Activated naive CD8-positive, alpha-beta T cell treated with anti-CD3 and anti-CD28 coated beads for 36 hours (primary cell): ENCODE measurements around the gene MEF2C. TPM values are rescaled to one million over a fixed set of nuclear protein-coding genes. Genes with fewer than 3 reads are reported as not detected.
"Not testable (repeated sequence)": the region's sequence is repeated elsewhere in the genome, so short reads cannot be mapped to it uniquely, and the experiment has no call there.

Experiments used
- DNase-seq: peaks from one replicate; pipeline ENCODE4 v3.0.0; 2021
- H3K27ac Mint-ChIP-seq: one replicate; pipeline ENCODE4 v1.8.0; 2022; ENCODE audit warnings: mild to moderate bottlenecking, moderate library complexity, mixed read lengths
- H3K27me3 Mint-ChIP-seq: one replicate; pipeline ENCODE4 v1.8.0; 2022; ENCODE audit warnings: mild to moderate bottlenecking, mixed read lengths
- H3K36me3 Mint-ChIP-seq: one replicate; pipeline ENCODE4 v1.8.0; 2021; ENCODE audit warnings: mild to moderate bottlenecking, mixed read lengths
- H3K4me1 Mint-ChIP-seq: one replicate; pipeline ENCODE4 v1.8.0; 2021; ENCODE audit warnings: mixed read lengths
- H3K4me3 Mint-ChIP-seq: one replicate; pipeline ENCODE4 v1.8.0; 2022; ENCODE audit warnings: mild to moderate bottlenecking, moderate library complexity, mixed read lengths
- H3K9me3 Mint-ChIP-seq: one replicate; pipeline ENCODE4 v1.8.0; 2022; ENCODE audit warnings: mixed read lengths
- total RNA-seq, 2 experiments: library from RNA; stranded (reverse); gene quantifications; one replicate each; pipeline ENCODE4 v1.2.3, GENCODE V29; 2021

The MEF2C gene
- total RNA-seq, 2 experiments from 2014 or later = 1.5 to 2.1 TPM

DNA sequence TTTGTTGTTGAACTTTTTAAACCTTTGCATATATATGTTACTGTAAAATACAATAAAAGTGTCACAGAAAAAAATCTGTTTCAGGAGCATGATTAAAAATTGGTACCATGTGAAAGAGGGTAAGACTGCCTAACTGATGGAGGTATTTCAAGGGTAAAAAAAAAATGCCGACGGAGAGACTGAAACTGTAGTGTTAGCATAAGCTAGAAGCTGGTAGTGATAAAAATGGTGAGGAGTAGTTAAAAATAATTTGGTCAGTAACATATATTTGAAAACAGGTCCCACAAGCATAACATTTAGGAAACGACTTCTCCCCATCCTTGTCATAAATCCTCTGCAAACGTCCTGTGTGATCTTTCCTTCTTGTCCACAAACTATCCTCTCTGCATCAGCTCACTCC is 64.7 kb downstream of the MEF2C start:
- Mint-ChIP-seq H3K9me3 (no peaks in the 10 kb centered on the region), H3K4me3 (no peak overlapping the region), H3K27me3 (peaks cover 8% of the 10 kb centered on the region), H3K4me1 (no peaks in the 10 kb centered on the region), H3K36me3 (no peaks in the 10 kb centered on the region), H3K27ac (no peak overlapping the region)
- no peak for DNase-seq

- H3K36me3 Mint-ChIP-seq = no peaks in the 10 kb centered on the region
- H3K4me3 Mint-ChIP-seq = no peak overlapping the region
- H3K9me3 Mint-ChIP-seq = no peaks in the 10 kb centered on the region
Observed at GRCh38 chr5:88816195-88816594, 66.8 kb downstream of the MEF2C start.

DNA sequence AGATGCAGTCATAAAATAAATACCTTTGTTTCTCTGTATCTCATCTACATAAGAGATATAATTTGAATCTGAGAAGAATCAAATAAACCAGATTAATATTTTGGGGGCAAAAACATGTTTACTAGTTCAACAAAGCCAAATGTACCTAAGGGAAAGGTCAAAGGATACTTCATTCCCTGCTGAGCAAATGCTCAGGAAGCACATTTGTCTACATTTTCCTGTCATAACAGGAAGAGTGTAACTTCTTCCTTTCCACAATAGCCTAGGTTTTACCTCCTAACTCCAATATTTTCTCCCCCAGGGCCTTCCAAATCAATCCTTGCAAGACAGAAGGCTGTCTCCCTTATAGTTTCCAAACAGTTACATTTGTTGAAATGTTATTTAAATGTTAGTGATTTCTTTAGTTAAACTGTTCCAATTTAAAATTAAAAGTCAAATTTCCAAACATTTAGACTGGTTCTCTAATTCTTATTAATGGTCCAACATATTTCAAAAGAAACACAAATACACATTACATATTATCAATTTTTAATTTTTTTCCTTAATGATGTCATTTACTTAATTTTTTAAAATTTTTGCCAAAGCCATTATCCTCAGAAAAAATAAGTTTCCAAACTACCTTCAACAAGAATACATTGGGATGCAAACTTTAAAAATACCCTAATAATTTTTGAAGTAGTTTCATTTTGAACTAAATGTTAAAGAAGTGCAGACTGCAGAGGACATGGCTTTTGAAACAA is 67.8 kb downstream of the MEF2C start:
- H3K27me3 Mint-ChIP-seq = peaks cover 15% of the 10 kb centered on the region
- H3K4me3 Mint-ChIP-seq = no peak overlapping the region
- H3K27ac Mint-ChIP-seq = no peak overlapping the region
- H3K9me3 Mint-ChIP-seq = no peaks in the 10 kb centered on the region
- DNase-seq = no peak
- no peaks in the 10 kb centered on the region for H3K4me1 Mint-ChIP-seq
- H3K36me3 Mint-ChIP-seq = no peaks in the 10 kb centered on the region

More at GRCh38 chr5:88816195-88816594, 66.8 kb downstream of the MEF2C start:
- H3K4me1 Mint-ChIP-seq = no peaks in the 10 kb centered on the region
- H3K27me3 Mint-ChIP-seq = peaks cover 10% of the 10 kb centered on the region
- H3K27ac Mint-ChIP-seq = no peak overlapping the region
- no peak for DNase-seq

DNA sequence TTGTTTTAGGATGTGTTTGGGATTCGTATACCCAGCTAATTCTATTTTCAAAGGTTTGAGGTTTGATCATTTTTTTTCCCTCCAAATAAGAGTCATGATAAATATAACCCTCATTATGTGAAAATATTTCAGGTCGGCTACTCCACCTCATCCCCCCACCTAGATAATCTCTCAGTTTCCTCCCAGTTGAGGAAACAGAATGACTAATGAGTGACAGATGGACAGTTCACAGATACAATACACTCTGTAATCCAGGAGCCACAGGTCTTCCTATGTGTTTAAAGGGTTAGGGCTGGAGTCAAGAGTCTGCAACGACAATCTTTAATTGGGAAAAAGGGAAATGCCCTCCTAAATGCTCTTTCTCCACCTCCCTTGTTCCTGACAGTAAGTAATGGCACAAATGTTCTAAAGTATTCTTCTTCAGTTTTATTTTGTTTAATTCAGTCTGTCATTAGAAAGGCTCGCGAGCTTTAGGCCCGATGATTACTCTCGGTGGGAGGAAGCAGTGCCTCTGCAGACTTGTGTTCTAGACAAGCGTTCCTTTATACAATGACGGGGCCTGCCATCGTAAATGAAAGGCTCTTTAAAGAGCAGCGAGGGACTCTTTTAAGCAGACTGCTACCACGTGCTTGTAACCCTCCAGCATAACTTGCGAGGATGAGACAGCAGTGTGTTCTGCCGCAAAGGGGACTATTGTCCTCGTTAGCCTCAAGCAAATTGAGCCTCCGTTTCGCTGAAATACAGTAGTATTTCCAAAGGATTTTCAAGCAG is 69.0 kb downstream of the MEF2C start:
- Mint-ChIP-seq H3K27me3 (peaks cover 20% of the 10 kb centered on the region), H3K36me3 (no peaks in the 10 kb centered on the region), H3K4me3 (no peak overlapping the region), H3K27ac (no peak overlapping the region), H3K4me1 (no peaks in the 10 kb centered on the region), H3K9me3 (no peaks in the 10 kb centered on the region)
- no peak for DNase-seq

DNA sequence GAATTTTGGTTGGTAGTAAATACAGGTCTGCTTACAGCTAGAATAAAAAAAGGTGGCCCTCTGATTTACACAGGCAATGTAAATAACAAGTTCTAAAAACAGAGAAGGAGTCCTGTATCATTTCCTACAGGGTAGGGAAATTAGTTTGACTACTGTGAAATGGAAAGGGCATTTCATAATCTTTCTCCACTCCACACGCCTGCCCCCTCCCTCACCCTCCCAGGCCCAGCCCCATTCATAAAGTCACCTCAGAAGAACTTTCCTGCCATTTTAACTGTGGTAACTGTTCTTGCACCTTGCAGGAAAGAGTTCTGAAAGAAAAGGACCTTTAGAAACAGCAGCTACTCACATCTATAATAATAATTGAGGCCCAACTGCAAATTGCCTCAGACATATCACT is 69.7 kb downstream of the MEF2C start:
- no peaks in the 10 kb centered on the region for H3K9me3 Mint-ChIP-seq
- H3K27me3 Mint-ChIP-seq = peaks cover 22% of the 10 kb centered on the region
- no peak for DNase-seq
- H3K36me3 Mint-ChIP-seq = no peaks in the 10 kb centered on the region
- H3K4me3 Mint-ChIP-seq = no peak overlapping the region
- H3K27ac Mint-ChIP-seq = no peak overlapping the region
- H3K4me1 Mint-ChIP-seq = no peaks in the 10 kb centered on the region

GRCh38 chr5:88808153-88808552 is 74.8 kb downstream of the MEF2C start:
- Mint-ChIP-seq H3K4me3 (no peak overlapping the region), H3K4me1 (peaks cover 9% of the 10 kb centered on the region), H3K27ac (no peak overlapping the region), H3K9me3 (no peaks in the 10 kb centered on the region), H3K36me3 (no peaks in the 10 kb centered on the region), H3K27me3 (peaks cover 37% of the 10 kb centered on the region)
- no peak for DNase-seq

- Mint-ChIP-seq H3K27me3 (peaks cover 37% of the 10 kb centered on the region), H3K4me1 (peaks cover 9% of the 10 kb centered on the region), H3K27ac (no peak overlapping the region), H3K9me3 (no peaks in the 10 kb centered on the region), H3K4me3 (no peak overlapping the region), H3K36me3 (no peaks in the 10 kb centered on the region)
- DNase-seq = no peak
Observed at GRCh38 chr5:88807327-88807726, 75.7 kb downstream of the MEF2C start.

GRCh38 chr5:88806338-88806737 is 76.6 kb downstream of the MEF2C start:
- H3K27me3 Mint-ChIP-seq = peaks cover 37% of the 10 kb centered on the region
- no peaks in the 10 kb centered on the region for H3K36me3 Mint-ChIP-seq
- no peak for DNase-seq
- H3K9me3 Mint-ChIP-seq = no peaks in the 10 kb centered on the region
- H3K27ac Mint-ChIP-seq = no peak overlapping the region
- H3K4me3 Mint-ChIP-seq = no peak overlapping the region
- peaks cover 9% of the 10 kb centered on the region for H3K4me1 Mint-ChIP-seq

DNA sequence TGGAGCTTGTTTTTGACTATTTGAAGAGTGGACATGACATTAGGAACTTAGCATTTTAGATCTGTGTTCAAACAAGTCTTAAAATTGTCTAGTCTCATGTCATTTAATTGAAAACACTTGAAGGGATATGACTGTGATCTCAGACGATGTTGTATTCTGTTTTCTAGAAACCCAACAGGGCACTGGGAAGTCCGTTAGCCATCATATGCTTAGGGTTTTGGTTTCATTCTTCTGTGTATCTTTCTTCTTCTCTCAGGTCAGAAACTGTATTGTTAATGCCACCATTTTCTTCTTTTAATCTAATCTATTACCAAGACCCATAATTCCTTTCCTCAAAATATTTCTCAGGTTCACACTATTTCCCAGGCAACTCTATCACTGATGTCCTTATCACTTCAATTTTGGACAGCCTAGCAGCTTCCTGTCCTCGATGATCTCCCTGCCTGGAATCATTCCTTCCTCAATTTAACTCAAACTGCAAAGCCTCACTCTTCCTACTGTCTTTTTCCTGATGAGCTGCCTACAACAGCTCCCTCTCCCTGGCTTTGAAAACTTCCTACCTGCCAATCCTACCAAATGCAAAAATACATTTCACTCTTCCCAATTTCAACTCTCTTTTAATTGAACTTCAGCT is 77.7 kb downstream of the MEF2C start:
- H3K4me1 Mint-ChIP-seq = peaks cover 9% of the 10 kb centered on the region
- H3K4me3 Mint-ChIP-seq = no peak overlapping the region
- DNase-seq = no peak
- H3K27me3 Mint-ChIP-seq = peaks cover 32% of the 10 kb centered on the region
- no peaks in the 10 kb centered on the region for H3K9me3 Mint-ChIP-seq
- no peak overlapping the region for H3K27ac Mint-ChIP-seq
- H3K36me3 Mint-ChIP-seq = no peaks in the 10 kb centered on the region

GRCh38 chr5:88804444-88804843 is 78.5 kb downstream of the MEF2C start:
- no peak overlapping the region for H3K4me3 Mint-ChIP-seq
- no peaks in the 10 kb centered on the region for H3K36me3 Mint-ChIP-seq
- no peak for DNase-seq
- H3K27ac Mint-ChIP-seq = no peak overlapping the region
- peaks cover 27% of the 10 kb centered on the region for H3K27me3 Mint-ChIP-seq
- H3K4me1 Mint-ChIP-seq = peaks cover 9% of the 10 kb centered on the region
- no peaks in the 10 kb centered on the region for H3K9me3 Mint-ChIP-seq

- no peak overlapping the region for H3K4me3 Mint-ChIP-seq
- peaks cover 9% of the 10 kb centered on the region for H3K4me1 Mint-ChIP-seq
- no peaks in the 10 kb centered on the region for H3K36me3 Mint-ChIP-seq
- H3K27ac Mint-ChIP-seq = no peak overlapping the region
- peaks cover 22% of the 10 kb centered on the region for H3K27me3 Mint-ChIP-seq
- DNase-seq = no peak
- H3K9me3 Mint-ChIP-seq = no peaks in the 10 kb centered on the region
Observed at GRCh38 chr5:88803309-88803708, 79.7 kb downstream of the MEF2C start.

DNA sequence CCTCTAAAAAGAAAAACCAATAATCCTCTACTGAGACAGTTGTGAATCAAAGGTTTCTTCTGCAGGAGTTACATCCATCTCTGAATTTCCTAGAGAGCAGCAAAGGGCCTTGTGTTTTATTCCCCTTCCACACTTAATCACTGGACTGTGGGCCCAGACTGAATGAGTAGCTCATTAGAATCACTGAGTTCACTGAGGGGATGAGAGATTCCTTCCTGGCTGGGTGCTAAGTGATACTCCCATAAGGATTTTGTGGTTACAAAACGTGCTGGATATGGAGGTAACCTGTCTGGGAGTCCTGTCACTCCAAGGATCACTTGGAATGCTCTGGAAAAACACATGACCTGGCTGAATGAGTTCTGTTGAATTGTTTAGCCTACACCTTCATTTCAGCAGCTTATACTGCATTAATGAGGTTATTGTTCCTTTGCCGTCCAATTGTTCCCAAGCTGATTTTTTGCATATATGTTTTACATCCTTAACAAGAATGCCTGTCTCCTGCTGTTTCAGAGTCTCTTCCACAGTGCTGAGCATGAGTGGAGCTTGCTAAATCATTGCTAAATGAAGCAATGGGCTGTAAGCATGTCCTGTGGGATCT is 82.9 kb downstream of the MEF2C start:
- no peak for DNase-seq
- H3K27ac Mint-ChIP-seq = no peak overlapping the region
- H3K9me3 Mint-ChIP-seq = no peaks in the 10 kb centered on the region
- peaks cover 24% of the 10 kb centered on the region for H3K27me3 Mint-ChIP-seq
- H3K4me1 Mint-ChIP-seq = peaks cover under 1% of the 10 kb centered on the region
- no peak overlapping the region for H3K4me3 Mint-ChIP-seq
- H3K36me3 Mint-ChIP-seq = no peaks in the 10 kb centered on the region

- not testable (repeated sequence) for H3K9me3 Mint-ChIP-seq, H3K27ac Mint-ChIP-seq, H3K4me3 Mint-ChIP-seq, H3K4me1 Mint-ChIP-seq, H3K36me3 Mint-ChIP-seq, DNase-seq
- H3K27me3 Mint-ChIP-seq = peaks cover 17% of the 10 kb centered on the region
Observed at GRCh38 chr5:88798933-88799332, 84.1 kb downstream of the MEF2C start.

DNA sequence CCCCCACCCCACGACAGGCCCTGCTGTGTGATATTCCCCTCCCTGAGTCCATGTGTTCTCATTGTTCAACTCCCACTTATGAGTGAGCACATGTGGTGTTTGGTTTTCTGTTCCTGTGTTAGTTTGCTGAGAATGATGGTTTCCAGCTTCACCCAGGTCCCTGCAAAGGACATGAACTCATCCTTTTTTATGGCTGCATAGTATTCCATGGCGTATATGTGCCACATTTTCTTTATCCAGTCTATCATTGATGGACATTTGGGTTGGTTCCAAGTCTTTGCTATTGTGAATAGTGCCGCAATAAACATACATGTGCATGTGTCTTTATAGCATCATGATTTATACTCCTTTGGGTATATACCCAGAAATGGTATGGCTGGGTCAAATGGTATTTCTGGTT is 89.2 kb downstream of the MEF2C start:
- H3K4me3 Mint-ChIP-seq, H3K9me3 Mint-ChIP-seq, H3K36me3 Mint-ChIP-seq, H3K27me3 Mint-ChIP-seq, DNase-seq, H3K27ac Mint-ChIP-seq, H3K4me1 Mint-ChIP-seq: not testable (repeated sequence)

DNA sequence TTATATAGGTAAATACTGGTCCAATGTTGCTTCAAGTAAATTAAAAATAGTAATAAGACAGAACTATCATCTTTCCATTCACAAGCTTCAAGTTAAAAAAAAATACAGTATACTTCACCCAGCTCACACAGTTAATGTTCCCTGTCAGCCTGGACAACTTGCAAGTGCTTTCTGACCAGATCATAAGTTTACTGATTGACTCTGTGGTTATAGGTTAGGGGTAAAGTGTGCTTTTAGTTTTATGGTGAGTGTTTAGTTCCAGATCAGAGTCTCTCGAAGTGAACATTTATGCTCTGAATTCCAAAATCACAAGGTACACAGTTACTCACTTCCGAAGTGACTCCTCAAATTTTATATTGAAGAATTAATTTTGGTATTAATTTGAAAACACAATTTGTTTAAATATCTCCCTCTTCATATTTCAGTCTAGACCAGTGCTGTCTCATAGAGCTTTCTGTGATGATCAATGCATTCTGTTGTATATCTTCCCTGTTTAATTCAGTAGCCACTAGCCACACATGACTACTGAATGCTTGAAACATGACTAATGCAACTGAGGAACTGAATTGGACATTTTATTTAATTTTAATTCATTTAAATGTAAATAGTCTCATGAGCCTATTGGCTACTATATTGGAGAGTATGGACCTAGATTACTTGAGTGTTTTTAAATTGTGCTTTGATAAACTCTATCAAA is 90.7 kb downstream of the MEF2C start:
- Mint-ChIP-seq H3K4me1 (no peaks in the 10 kb centered on the region), H3K4me3 (no peak overlapping the region)

More for the DNA sequence above, 90.7 kb downstream of the MEF2C start:
- DNase-seq = no peak
- no peak overlapping the region for H3K27ac Mint-ChIP-seq
- H3K9me3 Mint-ChIP-seq = no peaks in the 10 kb centered on the region
- peaks cover 11% of the 10 kb centered on the region for H3K27me3 Mint-ChIP-seq
- H3K36me3 Mint-ChIP-seq = no peaks in the 10 kb centered on the region
